Measurements from ENCODE around the gene ABI1. TPM values are rescaled to one million over a fixed set of nuclear protein-coding genes. Genes with fewer than 3 reads are reported as not detected.

Gene ABI1
- total and polyA plus RNA-seq, 3 experiments from 2014 or later, result 35.9 to 79.7 (median 37.1) TPM

GRCh38 chr10:26773633-26774032 lies 87.1 kb downstream of the ABI1 start:
- no peaks in the 10 kb centered on the region for H3K9me3 Mint-ChIP-seq
- POLR2A ChIA-PET, result no interaction called here
- H3K36me3 Mint-ChIP-seq, result peaks cover 0 to 37% (median 5%) of the 10 kb centered on the region in 3 donors
- peak overlapping the region in 4 of 8 donors; percentile 49 to 79 (median 65) for H3K27ac Mint-ChIP-seq
- Histone ChIP-seq H3K36me3 (ENCODE audit: insufficient read depth, low read length) (no peaks in the 10 kb centered on the region), H3K27me3 (ENCODE audit: insufficient read depth, low read length, poor library complexity, severe bottlenecking) (no peaks in the 10 kb centered on the region), H3K4me1 (ENCODE audit: insufficient read depth, low read length) (peaks cover 4% of the 10 kb centered on the region), H3K4me3 (ENCODE audit: low read length) (no peak overlapping the region), H3K27ac (ENCODE audit: low read depth, low read length) (no peak overlapping the region), H3K9me3 (ENCODE audit: low read length) (no peaks in the 10 kb centered on the region)
- CTCF ChIA-PET, result no interaction called here
- no peaks in the 10 kb centered on the region for H3K27me3 Mint-ChIP-seq
- no peak for DNase-seq
- H3K4me3 Mint-ChIP-seq, result no peak overlapping the region
- H3K4me1 Mint-ChIP-seq, result peaks cover 67 to 89% (median 85%) of the 10 kb centered on the region in 3 donors

DNA sequence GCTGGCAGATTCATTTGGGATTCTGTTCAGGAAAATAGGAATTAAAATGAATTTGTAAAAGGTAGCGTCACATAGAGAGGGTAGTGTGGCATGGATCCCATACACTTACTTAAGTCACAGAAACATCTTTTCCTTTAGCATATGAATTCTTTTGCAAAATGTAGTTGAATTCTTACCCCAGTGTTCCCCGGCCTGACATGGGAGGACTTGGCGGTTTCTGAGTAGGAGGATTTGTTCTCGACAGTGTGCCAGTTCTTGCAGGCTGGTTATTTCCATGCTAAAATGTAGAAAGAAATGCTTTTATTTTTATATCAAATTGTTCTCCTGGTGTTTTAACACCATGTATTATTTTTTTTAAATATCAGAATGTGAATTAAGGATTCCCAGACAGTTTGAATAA lies 90.7 kb downstream of the ABI1 start:
- peaks cover 43 to 70% (median 60%) of the 10 kb centered on the region in 3 donors for H3K4me1 Mint-ChIP-seq
- H3K4me3 Mint-ChIP-seq, result no peak overlapping the region
- no peaks in the 10 kb centered on the region for H3K36me3 ChIP-seq (ENCODE audit: insufficient read depth, low read length)
- H3K27ac ChIP-seq (ENCODE audit: low read depth, low read length), result no peak overlapping the region
- no peaks in the 10 kb centered on the region for H3K27me3 Mint-ChIP-seq
- DNase-seq, result no peak
- ChIA-PET CTCF (no interaction called here), POLR2A (no interaction called here)
- H3K27me3 ChIP-seq (ENCODE audit: insufficient read depth, low read length, poor library complexity, severe bottlenecking), result no peaks in the 10 kb centered on the region
- no peak overlapping the region for H3K4me3 ChIP-seq (ENCODE audit: low read length)
- no peaks in the 10 kb centered on the region for H3K9me3 ChIP-seq (ENCODE audit: low read length)
- H3K4me1 ChIP-seq (ENCODE audit: insufficient read depth, low read length), result no peaks in the 10 kb centered on the region
- no peaks in the 10 kb centered on the region for H3K9me3 Mint-ChIP-seq
- H3K27ac Mint-ChIP-seq, result no peak overlapping the region
- H3K36me3 Mint-ChIP-seq, result peaks cover 7 to 51% (median 14%) of the 10 kb centered on the region in 3 donors

GRCh38 chr10:26765549-26765948 lies 95.2 kb downstream of the ABI1 start:
- no peaks in the 10 kb centered on the region for H3K27me3 Mint-ChIP-seq
- no peaks in the 10 kb centered on the region for H3K9me3 Mint-ChIP-seq
- Histone ChIP-seq H3K4me3 (ENCODE audit: low read length) (no peak overlapping the region), H3K27ac (ENCODE audit: low read depth, low read length) (no peak overlapping the region), H3K9me3 (ENCODE audit: low read length) (no peaks in the 10 kb centered on the region), H3K27me3 (ENCODE audit: insufficient read depth, low read length, poor library complexity, severe bottlenecking) (no peaks in the 10 kb centered on the region), H3K36me3 (ENCODE audit: insufficient read depth, low read length) (no peaks in the 10 kb centered on the region), H3K4me1 (ENCODE audit: insufficient read depth, low read length) (no peaks in the 10 kb centered on the region)
- H3K36me3 Mint-ChIP-seq, result peaks cover 7 to 72% (median 16%) of the 10 kb centered on the region in 3 donors
- ChIA-PET POLR2A (no interaction called here), CTCF (no interaction called here)
- H3K27ac Mint-ChIP-seq, result peak overlapping the region in 3 of 8 donors; percentile 4 to 57 (median 36)
- peaks cover 15 to 38% (median 21%) of the 10 kb centered on the region in 3 donors for H3K4me1 Mint-ChIP-seq
- no peak for DNase-seq
- H3K4me3 Mint-ChIP-seq, result no peak overlapping the region

DNA sequence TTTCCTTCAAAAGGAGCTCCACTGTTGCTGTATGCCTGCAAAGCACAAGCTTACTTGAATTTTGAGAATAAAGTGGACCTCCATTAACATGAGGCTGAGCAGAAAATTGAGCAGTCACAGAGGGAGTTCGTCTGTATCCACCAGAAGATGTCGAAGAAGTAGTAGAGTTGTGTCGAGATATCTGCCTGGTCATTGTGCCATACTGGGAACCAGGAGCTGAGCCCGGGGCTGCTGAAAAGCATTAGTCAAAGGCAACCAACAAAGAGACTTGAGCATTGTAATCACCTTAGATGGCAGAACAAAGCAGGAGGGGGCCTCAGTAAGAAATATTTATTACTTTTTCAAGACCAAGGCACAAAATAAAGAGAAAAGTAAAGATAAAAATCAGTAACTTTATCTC lies 101.8 kb downstream of the ABI1 start:
- peaks cover 5% of the 10 kb centered on the region for H3K36me3 ChIP-seq (ENCODE audit: insufficient read depth, low read length)
- no peaks in the 10 kb centered on the region for H3K4me1 ChIP-seq (ENCODE audit: insufficient read depth, low read length)
- H3K9me3 ChIP-seq (ENCODE audit: low read length), result no peaks in the 10 kb centered on the region
- no peak for DNase-seq
- no peak overlapping the region for H3K4me3 Mint-ChIP-seq
- no peak overlapping the region for H3K27ac ChIP-seq (ENCODE audit: low read depth, low read length)
- POLR2A ChIA-PET, result no interaction called here
- no peaks in the 10 kb centered on the region for H3K27me3 Mint-ChIP-seq
- no peak overlapping the region for H3K4me3 ChIP-seq (ENCODE audit: low read length)
- peaks cover 7 to 26% (median 11%) of the 10 kb centered on the region in 3 donors for H3K4me1 Mint-ChIP-seq
- peak overlapping the region in 2 of 8 donors; percentile 17 to 72 for H3K27ac Mint-ChIP-seq
- no peaks in the 10 kb centered on the region for H3K27me3 ChIP-seq (ENCODE audit: insufficient read depth, low read length, poor library complexity, severe bottlenecking)
- CTCF ChIA-PET, result no interaction called here
- H3K36me3 Mint-ChIP-seq, result peaks cover 0 to 59% (median 12%) of the 10 kb centered on the region in 3 donors
- no peaks in the 10 kb centered on the region for H3K9me3 Mint-ChIP-seq

DNA sequence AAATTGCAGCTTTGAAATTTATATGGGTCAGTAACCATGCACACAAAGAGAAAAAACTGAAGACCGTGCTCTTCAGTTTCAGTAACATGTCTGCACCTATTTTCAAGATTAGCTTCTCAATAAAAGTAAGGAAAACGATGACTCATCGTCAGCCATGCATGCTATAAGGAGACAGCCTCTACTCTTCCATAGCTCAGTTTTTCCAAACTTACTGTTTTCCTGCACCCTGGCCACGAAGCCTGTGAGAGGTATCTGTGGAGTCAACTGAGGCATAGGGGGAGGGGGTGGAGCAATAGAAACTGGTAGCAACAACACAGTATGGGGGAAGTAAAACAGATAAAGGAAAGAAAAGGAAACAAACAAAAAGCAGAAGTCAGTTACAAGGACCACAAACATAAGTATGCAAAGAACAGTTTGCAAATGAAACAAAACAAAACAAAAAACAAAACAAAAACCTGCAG lies 105.3 kb downstream of the ABI1 start:
- no peak for DNase-seq
- CTCF ChIA-PET, result no interaction called here
- peaks cover 0 to 1% of the 10 kb centered on the region in 2 donors for H3K27me3 Mint-ChIP-seq
- peaks cover 4 to 59% (median 13%) of the 10 kb centered on the region in 3 donors for H3K36me3 Mint-ChIP-seq
- POLR2A ChIA-PET, result no interaction called here
- no peak overlapping the region for H3K4me3 ChIP-seq (ENCODE audit: low read length)
- peaks cover 5% of the 10 kb centered on the region for H3K36me3 ChIP-seq (ENCODE audit: insufficient read depth, low read length)
- H3K27ac Mint-ChIP-seq, result peak overlapping the region in 2 of 8 donors; percentile 17 to 25
- peaks cover 4 to 25% (median 8%) of the 10 kb centered on the region in 3 donors for H3K4me1 Mint-ChIP-seq
- H3K9me3 ChIP-seq (ENCODE audit: low read length), result no peaks in the 10 kb centered on the region
- no peaks in the 10 kb centered on the region for H3K4me1 ChIP-seq (ENCODE audit: insufficient read depth, low read length)
- H3K27me3 ChIP-seq (ENCODE audit: insufficient read depth, low read length, poor library complexity, severe bottlenecking), result no peaks in the 10 kb centered on the region
- H3K9me3 Mint-ChIP-seq, result no peaks in the 10 kb centered on the region
- no peak overlapping the region for H3K4me3 Mint-ChIP-seq
- H3K27ac ChIP-seq (ENCODE audit: low read depth, low read length), result no peak overlapping the region

DNA sequence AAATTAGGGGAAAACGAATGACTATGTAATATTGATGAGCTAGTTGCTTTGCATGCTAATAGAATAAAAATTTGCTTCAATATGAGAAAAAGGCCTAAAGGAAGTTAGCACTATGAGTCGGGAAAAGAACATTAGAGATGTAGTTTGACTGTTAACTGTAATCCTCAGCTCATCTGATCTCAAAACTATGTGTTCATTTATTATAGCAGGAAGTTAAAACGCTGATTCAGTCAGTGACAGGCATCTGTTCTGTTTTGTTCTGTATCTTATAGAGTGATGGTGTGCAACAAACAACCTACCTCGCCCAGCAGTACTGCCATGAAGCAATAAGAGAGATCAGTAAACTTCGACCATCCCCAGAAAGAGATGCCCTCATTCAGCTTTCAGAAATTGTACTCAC lies 114.7 kb downstream of the ABI1 start:
- Mint-ChIP-seq H3K4me3 (no peak overlapping the region), H3K9me3 (no peaks in the 10 kb centered on the region), H3K27ac (peak overlapping the region in 4 of 8 donors; percentile 3 to 8 (median 6)), H3K27me3 (no peaks in the 10 kb centered on the region), H3K36me3 (peaks cover 5 to 65% (median 16%) of the 10 kb centered on the region in 3 donors), H3K4me1 (peaks cover 0 to 6% (median 0%) of the 10 kb centered on the region in 3 donors)
- no peaks in the 10 kb centered on the region for H3K27me3 ChIP-seq (ENCODE audit: insufficient read depth, low read length, poor library complexity, severe bottlenecking)
- no peaks in the 10 kb centered on the region for H3K4me1 ChIP-seq (ENCODE audit: insufficient read depth, low read length)
- CTCF ChIA-PET, result no interaction called here
- no peak overlapping the region for H3K4me3 ChIP-seq (ENCODE audit: low read length)
- POLR2A ChIA-PET, result no interaction called here
- H3K36me3 ChIP-seq (ENCODE audit: insufficient read depth, low read length), result no peaks in the 10 kb centered on the region
- DNase-seq, result no peak
- no peaks in the 10 kb centered on the region for H3K9me3 ChIP-seq (ENCODE audit: low read length)
- no peak overlapping the region for H3K27ac ChIP-seq (ENCODE audit: low read depth, low read length)

GRCh38 chr10:26743841-26744240 lies 116.9 kb downstream of the ABI1 start:
- Mint-ChIP-seq H3K27ac (peak overlapping the region in 4 of 8 donors; percentile 17 to 47 (median 38)), H3K9me3 (no peaks in the 10 kb centered on the region), H3K4me3 (no peak overlapping the region), H3K4me1 (peaks cover 3 to 18% (median 8%) of the 10 kb centered on the region in 3 donors), H3K36me3 (peaks cover 5 to 61% (median 14%) of the 10 kb centered on the region in 3 donors), H3K27me3 (peaks cover 0 to 2% of the 10 kb centered on the region in 2 donors)
- Histone ChIP-seq H3K9me3 (ENCODE audit: low read length) (no peaks in the 10 kb centered on the region), H3K27me3 (ENCODE audit: insufficient read depth, low read length, poor library complexity, severe bottlenecking) (no peaks in the 10 kb centered on the region), H3K4me3 (ENCODE audit: low read length) (no peak overlapping the region), H3K27ac (ENCODE audit: low read depth, low read length) (no peak overlapping the region), H3K36me3 (ENCODE audit: insufficient read depth, low read length) (no peaks in the 10 kb centered on the region), H3K4me1 (ENCODE audit: insufficient read depth, low read length) (no peaks in the 10 kb centered on the region)
- ChIA-PET CTCF (interaction anchor here (1.6 kb wide), 1 partner anchor 138 kb away, joined by 4 read pairs; no protein-coding TSS in a partner anchor), POLR2A (no interaction called here)
- DNase-seq, result no peak

DNA sequence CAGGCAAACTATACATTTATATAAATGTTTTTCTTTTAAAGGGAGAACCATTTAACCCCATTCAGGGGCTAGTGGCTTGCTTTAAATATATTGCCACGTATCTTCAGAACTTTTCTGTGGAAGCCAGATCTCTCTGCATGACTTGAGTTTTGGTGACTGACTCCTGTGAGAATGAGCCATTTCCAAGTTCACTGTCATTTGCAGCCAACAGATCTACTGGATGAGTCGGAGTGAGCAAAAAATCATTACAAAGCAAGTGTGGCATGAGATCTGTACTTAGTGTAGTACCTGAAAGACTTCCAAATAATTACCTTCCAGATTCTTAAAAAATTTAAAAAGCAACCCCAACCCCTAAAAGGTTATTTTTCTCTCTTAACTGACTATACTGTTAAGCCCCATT lies 117.7 kb downstream of the ABI1 start:
- Histone ChIP-seq H3K27ac (ENCODE audit: low read depth, low read length) (no peak overlapping the region), H3K4me3 (ENCODE audit: low read length) (no peak overlapping the region), H3K27me3 (ENCODE audit: insufficient read depth, low read length, poor library complexity, severe bottlenecking) (no peaks in the 10 kb centered on the region), H3K9me3 (ENCODE audit: low read length) (no peaks in the 10 kb centered on the region), H3K36me3 (ENCODE audit: insufficient read depth, low read length) (no peaks in the 10 kb centered on the region), H3K4me1 (ENCODE audit: insufficient read depth, low read length) (no peaks in the 10 kb centered on the region)
- no peak overlapping the region for H3K4me3 Mint-ChIP-seq
- CTCF ChIA-PET, result interaction anchor here (1.6 kb wide), 1 partner anchor 139 kb away, joined by 4 read pairs; no protein-coding TSS in a partner anchor
- no peaks in the 10 kb centered on the region for H3K9me3 Mint-ChIP-seq
- H3K27ac Mint-ChIP-seq, result peak overlapping the region in 3 of 8 donors; percentile 23 to 86 (median 28)
- H3K36me3 Mint-ChIP-seq, result peaks cover 5 to 57% (median 14%) of the 10 kb centered on the region in 3 donors
- H3K27me3 Mint-ChIP-seq, result peaks cover 0 to 2% of the 10 kb centered on the region in 2 donors
- POLR2A ChIA-PET, result no interaction called here
- peaks cover 3 to 18% (median 12%) of the 10 kb centered on the region in 3 donors for H3K4me1 Mint-ChIP-seq
- DNase-seq, result no peak

All from CD8-positive, alpha-beta memory T cell (primary cell).